Gastroesophageal sphincter (tissue), 3 donors: ENCODE measurements around the gene SKOR2.
"Not testable (repeated sequence)": the region's sequence is repeated elsewhere in the genome, so short reads cannot be mapped to it uniquely, and the experiment has no call there.

ENCODE experiments used
- CTCF ChIP-seq, 4 experiments: fragments of 200-600 bp in 2 of 4; fragments of 450-650 bp in 2 of 4; sonication (generic) in 1 of 4; IDR thresholded peaks; one replicate each; pipeline ENCODE4 v1.5.1; 2017 to 2019; ENCODE audit warnings: antibody characterized with exemption in 4 of 4, mild to moderate bottlenecking in 2 of 4, moderate library complexity in 2 of 4
- EP300 ChIP-seq: sonication (generic); formaldehyde crosslinking; IDR thresholded peaks from one replicate; pipeline ENCODE4 v1.6.1; 2017; ENCODE audit warnings: antibody characterized with exemption, mild to moderate bottlenecking
- POLR2A ChIP-seq, 2 donors: fragments of 450-650 bp; IDR thresholded peaks; one replicate each; pipeline ENCODE4 v1.6.1; 2017; ENCODE audit warnings: antibody characterized with exemption in 2 of 2, mild to moderate bottlenecking in 2 of 2, moderate library complexity in 1 of 2
- POLR2AphosphoS5 ChIP-seq: sonication (generic); formaldehyde crosslinking; IDR thresholded peaks from one replicate; pipeline ENCODE4 v1.6.1; 2017; ENCODE audit warnings: antibody characterized with exemption

DNA sequence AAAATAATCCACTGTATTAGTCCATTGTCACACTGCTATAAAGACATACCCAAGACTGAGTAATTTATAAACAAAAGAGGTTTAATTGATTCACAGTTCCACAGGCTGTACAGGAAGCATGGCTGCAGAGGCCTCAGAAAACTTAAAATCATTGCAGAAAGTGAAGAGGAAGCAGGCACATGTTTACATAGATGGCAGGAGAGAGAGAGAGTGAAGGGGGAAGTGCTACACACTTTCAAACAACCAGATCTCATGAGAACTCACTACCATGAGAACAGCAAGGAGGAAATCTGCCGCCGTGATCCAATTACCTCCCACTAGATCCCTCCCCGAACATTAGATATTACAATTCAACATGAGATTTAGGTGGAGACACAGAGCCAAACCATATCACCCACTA is 55.5 kb downstream of the SKOR2 start:
- not testable (repeated sequence) for TF ChIP-seq POLR2A (IDR thresholded peaks at IDR 0.05); EP300; POLR2AphosphoS5; CTCF (IDR thresholded peaks at IDR 0.05)
